Astrocyte (in vitro differentiated cells and primary cell): ENCODE data around the gene TNFRSF13B. TPM values are rescaled to one million over a fixed set of nuclear protein-coding genes. Genes with fewer than 3 reads are reported as not detected.

Source experiments
- DNase-seq: peaks from one replicate; pipeline ENCODE4 v3.0.0-alpha.2; 2010; ENCODE audit warnings: low read depth
- FAIRE-seq: peaks from 2 replicates; lab custom pipeline; 2011; peaks lifted over from hg19 to GRCh38; lab: Jason Lieb, UNC
- H2AFZ ChIP-seq: 2 replicates; pipeline ENCODE4 v1.6.0; 2012; ENCODE audit warnings: low read depth, low read length, inconsistent platforms
- H3K27ac ChIP-seq: 2 replicates; pipeline ENCODE4 v1.5.1; 2011; ENCODE audit warnings: low read depth, low read length, inconsistent platforms
- H3K27me3 ChIP-seq: 2 replicates; pipeline ENCODE4 v1.6.0; 2011; ENCODE audit warnings: low read length, inconsistent platforms; ENCODE audit not compliant: insufficient read depth
- H3K36me3 ChIP-seq: 2 replicates; pipeline ENCODE4 v1.5.1; 2011; ENCODE audit warnings: low read length, inconsistent platforms; ENCODE audit not compliant: insufficient read depth
- H3K4me1 ChIP-seq: 2 replicates; pipeline ENCODE4 v1.5.1; 2011; ENCODE audit warnings: low read length, inconsistent platforms; ENCODE audit not compliant: insufficient read depth
- H3K4me2 ChIP-seq: 2 replicates; pipeline ENCODE4 v1.6.0; 2012; ENCODE audit warnings: low read length, inconsistent platforms
- H3K4me3 ChIP-seq: 2 replicates; pipeline ENCODE4 v1.5.1; 2011; ENCODE audit warnings: low read depth, mild to moderate bottlenecking, low read length, inconsistent platforms; ENCODE audit not compliant: insufficient read depth
- H3K79me2 ChIP-seq: 2 replicates; pipeline ENCODE4 v1.6.0; 2012; ENCODE audit warnings: mild to moderate bottlenecking, low read length, inconsistent platforms; ENCODE audit not compliant: insufficient read depth
- H3K9ac ChIP-seq: 2 replicates; pipeline ENCODE4 v1.6.0; 2012; ENCODE audit warnings: mild to moderate bottlenecking, low read length, inconsistent platforms
- H3K9me3 ChIP-seq: 2 replicates; pipeline ENCODE4 v1.5.1; 2012; ENCODE audit warnings: low read depth, mild to moderate bottlenecking, low read length, inconsistent platforms; ENCODE audit not compliant: insufficient read depth
- H4K20me1 ChIP-seq: 2 replicates; pipeline ENCODE4 v1.6.0; 2012; ENCODE audit warnings: low read length, inconsistent platforms; ENCODE audit not compliant: insufficient read depth
- H3K27ac Mint-ChIP-seq: one replicate; pipeline ENCODE4 v1.8.0; 2021; ENCODE audit warnings: mild to moderate bottlenecking, mixed read lengths; ENCODE audit not compliant: unreplicated experiment
- H3K27me3 Mint-ChIP-seq: one replicate; pipeline ENCODE4 v1.8.0; 2021; ENCODE audit warnings: low read depth, mixed read lengths; ENCODE audit not compliant: unreplicated experiment
- H3K36me3 Mint-ChIP-seq: one replicate; pipeline ENCODE4 v1.8.0; 2021; ENCODE audit warnings: low read depth, mixed read lengths; ENCODE audit not compliant: unreplicated experiment
- H3K4me1 Mint-ChIP-seq: one replicate; pipeline ENCODE4 v1.8.0; 2021; ENCODE audit warnings: low read depth, mixed read lengths; ENCODE audit not compliant: unreplicated experiment
- H3K4me3 Mint-ChIP-seq: one replicate; pipeline ENCODE4 v1.8.0; 2021; ENCODE audit warnings: mild to moderate bottlenecking, moderate library complexity, mixed read lengths; ENCODE audit not compliant: unreplicated experiment
- H3K9me3 Mint-ChIP-seq: one replicate; pipeline ENCODE4 v1.8.0; 2021; ENCODE audit warnings: mild to moderate bottlenecking, mixed read lengths; ENCODE audit not compliant: unreplicated experiment
- EZH2 ChIP-seq: IDR thresholded peaks from 2 replicates; pipeline ENCODE4 v1.6.1; 2012; ENCODE audit warnings: mild to moderate bottlenecking, low read length, inconsistent platforms; ENCODE audit not compliant: insufficient read depth
- total RNA-seq: library from RNA; stranded (reverse); gene quantifications from 2 replicates; pipeline ENCODE4 v1.2.1, GENCODE V29; 2021
- TF ChIP-seq, protein P1 (sequence below): IDR thresholded peaks from 2 replicates; pipeline ENCODE4 v1.5.1; 2011; ENCODE audit warnings: low read depth, mild to moderate bottlenecking, inconsistent platforms, low read length, moderate library complexity; ENCODE audit not compliant: insufficient read depth

The TNFRSF13B gene
- total RNA-seq, 1 donor from 2014 or later = not detected

DNA sequence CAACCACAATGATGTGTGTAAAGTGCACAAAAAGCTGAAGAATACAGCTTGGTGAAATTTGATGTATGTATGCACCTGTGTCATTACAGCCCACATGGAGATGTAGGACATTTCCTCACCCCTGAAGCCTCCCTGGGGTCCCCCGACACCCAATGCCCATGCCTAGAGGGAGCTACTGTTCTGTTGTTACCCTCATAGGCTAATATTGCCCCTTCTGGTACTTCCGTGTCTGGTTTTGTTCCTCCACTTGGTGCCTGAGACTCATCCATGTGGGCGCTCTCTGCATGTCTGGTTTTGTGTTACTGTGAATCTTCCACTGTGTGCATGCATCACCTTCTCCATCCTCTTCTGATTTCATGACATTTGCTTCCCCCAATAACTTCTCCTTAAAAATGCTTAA, 18.6 kb downstream of the TNFRSF13B start:
- no peak for DNase-seq
- no peak overlapping the region for H3K4me2 ChIP-seq
- H3K27ac Mint-ChIP-seq = no peak overlapping the region
- H3K9me3 ChIP-seq = peaks cover 17% of the 10 kb centered on the region
- no peak overlapping the region for H2AFZ ChIP-seq
- H3K36me3 Mint-ChIP-seq = peaks cover 6% of the 10 kb centered on the region
- peaks cover 3% of the 10 kb centered on the region for H3K27me3 ChIP-seq
- H3K4me1 ChIP-seq = no peaks in the 10 kb centered on the region
- TF ChIP-seq EZH2 = no peak
- TF ChIP-seq, protein P1, sequence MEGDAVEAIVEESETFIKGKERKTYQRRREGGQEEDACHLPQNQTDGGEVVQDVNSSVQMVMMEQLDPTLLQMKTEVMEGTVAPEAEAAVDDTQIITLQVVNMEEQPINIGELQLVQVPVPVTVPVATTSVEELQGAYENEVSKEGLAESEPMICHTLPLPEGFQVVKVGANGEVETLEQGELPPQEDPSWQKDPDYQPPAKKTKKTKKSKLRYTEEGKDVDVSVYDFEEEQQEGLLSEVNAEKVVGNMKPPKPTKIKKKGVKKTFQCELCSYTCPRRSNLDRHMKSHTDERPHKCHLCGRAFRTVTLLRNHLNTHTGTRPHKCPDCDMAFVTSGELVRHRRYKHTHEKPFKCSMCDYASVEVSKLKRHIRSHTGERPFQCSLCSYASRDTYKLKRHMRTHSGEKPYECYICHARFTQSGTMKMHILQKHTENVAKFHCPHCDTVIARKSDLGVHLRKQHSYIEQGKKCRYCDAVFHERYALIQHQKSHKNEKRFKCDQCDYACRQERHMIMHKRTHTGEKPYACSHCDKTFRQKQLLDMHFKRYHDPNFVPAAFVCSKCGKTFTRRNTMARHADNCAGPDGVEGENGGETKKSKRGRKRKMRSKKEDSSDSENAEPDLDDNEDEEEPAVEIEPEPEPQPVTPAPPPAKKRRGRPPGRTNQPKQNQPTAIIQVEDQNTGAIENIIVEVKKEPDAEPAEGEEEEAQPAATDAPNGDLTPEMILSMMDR = no peak
- no peak overlapping the region for H3K9ac ChIP-seq
- no peak for FAIRE-seq
- H3K27ac ChIP-seq = no peak overlapping the region
- H3K9me3 Mint-ChIP-seq = peaks cover 20% of the 10 kb centered on the region
- no peaks in the 10 kb centered on the region for H3K36me3 ChIP-seq
- H3K79me2 ChIP-seq = no peaks in the 10 kb centered on the region
- no peaks in the 10 kb centered on the region for H4K20me1 ChIP-seq
- H3K4me3 Mint-ChIP-seq = no peak overlapping the region
- H3K27me3 Mint-ChIP-seq = peaks cover 11% of the 10 kb centered on the region
- H3K4me1 Mint-ChIP-seq = no peaks in the 10 kb centered on the region
- no peak overlapping the region for H3K4me3 ChIP-seq

DNA sequence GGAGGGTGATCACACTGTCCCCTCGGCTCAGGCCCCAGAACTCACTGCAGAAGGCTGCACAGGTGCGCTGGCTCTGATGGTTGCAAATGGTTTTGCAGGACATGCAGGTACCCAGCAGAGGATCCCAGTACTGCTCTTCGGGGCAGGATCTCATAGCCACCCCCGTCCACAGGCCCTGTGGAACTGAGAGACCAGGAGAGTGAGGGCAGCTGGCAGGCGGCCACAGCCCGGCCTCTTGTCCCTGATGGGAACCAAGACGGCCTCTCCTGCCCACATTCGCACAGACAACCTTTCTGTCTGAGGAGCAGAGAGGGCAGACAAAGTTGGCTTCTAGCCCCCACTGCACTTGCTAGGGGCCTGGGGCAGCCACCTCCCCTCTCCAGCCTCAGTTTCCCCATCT, 19.5 kb downstream of the TNFRSF13B start:
- no peak overlapping the region for H3K27ac Mint-ChIP-seq
- peaks cover 6% of the 10 kb centered on the region for H3K36me3 Mint-ChIP-seq
- Histone ChIP-seq H3K9me3 (peaks cover 17% of the 10 kb centered on the region), H3K4me2 (no peak overlapping the region), H3K27ac (no peak overlapping the region), H3K4me3 (no peak overlapping the region), H4K20me1 (no peaks in the 10 kb centered on the region), H3K27me3 (peaks cover 3% of the 10 kb centered on the region), H3K79me2 (no peaks in the 10 kb centered on the region), H3K4me1 (no peaks in the 10 kb centered on the region), H3K9ac (no peak overlapping the region), H3K36me3 (no peaks in the 10 kb centered on the region), H2AFZ (no peak overlapping the region)
- H3K4me1 Mint-ChIP-seq = no peaks in the 10 kb centered on the region
- H3K9me3 Mint-ChIP-seq = peaks cover 26% of the 10 kb centered on the region
- no peak for TF ChIP-seq EZH2
- TF ChIP-seq, protein P1 = no peak
- no peak for DNase-seq
- no peak for FAIRE-seq
- H3K4me3 Mint-ChIP-seq = no peak overlapping the region
- peaks cover 11% of the 10 kb centered on the region for H3K27me3 Mint-ChIP-seq

DNA sequence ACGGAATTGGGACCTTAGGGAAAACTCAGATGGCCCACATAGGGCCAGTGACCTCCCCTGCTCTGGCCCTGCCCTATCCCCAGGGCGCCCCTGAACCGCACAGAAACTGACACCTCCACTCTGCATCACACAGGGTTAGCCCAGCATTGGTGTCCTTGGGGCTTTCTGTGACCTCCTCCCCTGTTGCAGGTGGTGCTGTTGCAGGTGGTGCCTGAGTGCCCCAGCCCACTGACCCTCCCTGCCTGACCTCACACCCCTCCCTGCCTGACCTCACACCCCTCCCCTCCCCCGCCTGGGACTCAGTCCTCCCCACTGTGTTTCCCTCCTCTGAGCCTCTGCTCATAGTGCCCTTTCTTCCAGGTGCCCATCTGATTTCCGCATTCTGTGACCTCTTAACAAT, 21.4 kb downstream of the TNFRSF13B start:
- Mint-ChIP-seq H3K9me3 (peaks cover 24% of the 10 kb centered on the region), H3K27ac (no peak overlapping the region), H3K4me3 (no peak overlapping the region), H3K27me3 (peaks cover 12% of the 10 kb centered on the region), H3K36me3 (peaks cover 5% of the 10 kb centered on the region), H3K4me1 (peaks cover 8% of the 10 kb centered on the region)
- H3K4me2 ChIP-seq = no peak overlapping the region
- H3K4me1 ChIP-seq = no peaks in the 10 kb centered on the region
- no peak overlapping the region for H3K4me3 ChIP-seq
- no peak overlapping the region for H3K9ac ChIP-seq
- no peak overlapping the region for H2AFZ ChIP-seq
- no peak for DNase-seq
- H3K79me2 ChIP-seq = no peaks in the 10 kb centered on the region
- no peak overlapping the region for H3K27ac ChIP-seq
- H3K36me3 ChIP-seq = no peaks in the 10 kb centered on the region
- H3K9me3 ChIP-seq = peaks cover 11% of the 10 kb centered on the region
- TF ChIP-seq, protein P1 = no peak
- no peaks in the 10 kb centered on the region for H4K20me1 ChIP-seq
- H3K27me3 ChIP-seq = no peaks in the 10 kb centered on the region
- no peak for FAIRE-seq
